Heart right ventricle (tissue), 16 donors: Measurements from ENCODE around the gene OR2V1. TPM values are rescaled to one million over a fixed set of nuclear protein-coding genes. Genes with fewer than 3 reads are reported as not detected.
"Not testable (repeated sequence)": the region's sequence is repeated elsewhere in the genome, so short reads cannot be mapped to it uniquely, and the experiment has no call there.

Source experiments
- ATAC-seq, 8 donors: fragments of 200-7000 bp; cut with Tn5 transposase; one replicate each; pipeline ENCODE4 v1.9.1; 2020; ENCODE audit warnings: mild to moderate bottlenecking in 8 of 8, moderate library complexity in 8 of 8, moderate number of reproducible peaks in 1 of 8
- DNase-seq, 2 donors: peaks; one replicate each; pipeline ENCODE4 v3.0.0-alpha.2; 2020
- H3K27ac ChIP-seq, 10 donors: fragments of 200-600 bp; sonication (generic) in 2 of 10; one replicate each; pipeline versions ENCODE4 v1.5.0 to v1.8.0; 2020 to 2022; ENCODE audit warnings: mild to moderate bottlenecking in 3 of 10
- H3K27me3 ChIP-seq, 7 donors: fragments of 200-600 bp; one replicate each; pipeline ENCODE4 v1.8.0; 2021 to 2022; ENCODE audit warnings: mild to moderate bottlenecking in 2 of 7
- H3K36me3 ChIP-seq, 9 donors: fragments of 200-600 bp; sonication (generic) in 1 of 9; one replicate each; pipeline versions ENCODE4 v1.5.0 to v1.8.0; 2020 to 2022; ENCODE audit warnings: mild to moderate bottlenecking in 2 of 9
- H3K4me1 ChIP-seq, 9 donors: fragments of 200-600 bp; sonication (generic) in 1 of 9; one replicate each; pipeline versions ENCODE4 v1.5.0 to v1.8.0; 2020 to 2022; ENCODE audit warnings: mild to moderate bottlenecking in 4 of 9
- H3K4me3 ChIP-seq, 10 donors: fragments of 200-600 bp; sonication (generic) in 2 of 10; one replicate each; pipeline versions ENCODE4 v1.5.0 to v1.8.0; 2020 to 2022; ENCODE audit warnings: mild to moderate bottlenecking in 7 of 10, moderate library complexity in 2 of 10
- H3K9me3 ChIP-seq, 11 donors: fragments of 200-600 bp in 10 of 11; sonication (generic) in 2 of 11; one replicate each; pipeline versions ENCODE4 v1.5.0 to v1.8.0; 2013 to 2022; ENCODE audit warnings: mild to moderate bottlenecking in 2 of 11, control low read depth in 1 of 11, moderate library complexity in 1 of 11
- WGBS, 2 donors: extraction: QIAGEN DNeasy Blood & Tissue Kit; methylation state at CpG; one replicate each; pipeline ENCODE4 v1.1.7; 2013; ENCODE audit warnings: inconsistent platforms in 1 of 2; 5-methylcytosine and 5-hydroxymethylcytosine counted together
- intact Hi-C, 10 donors: fragments of 100-400 bp; cut with DNase I; formaldehyde crosslinking; loops; one replicate each; pipeline versions ENCODE4 v1.11.1 to v1.14.2; 2022
- long read RNA-seq, 3 donors: library from polyadenylated mRNA; unstranded; transcript quantifications; one replicate each; pipeline ENCODE4 v2.0.0, GENCODE V29; 2020 to 2021
- polyA plus RNA-seq, 2 donors: library from polyadenylated mRNA; stranded (reverse); fragments of 200-250 nt; gene quantifications; one replicate each; pipeline ENCODE4 v1.2.3, GENCODE V29; 2013
- total RNA-seq, 10 donors: library from RNA; stranded (reverse); fragmentation: NEBNext Ultra II Directional in 3 of 10; extraction: Animal tissue kit (Norgen Biotek cat#: 25700) in 3 of 10; gene quantifications; one replicate each; pipeline versions ENCODE4 v1.2.1 to v1.2.4, GENCODE V29; 2021 to 2023
- TF ChIP-seq, protein P1 (sequence below), 9 donors: fragments of 200-600 bp; sonication (generic) in 2 of 9; IDR thresholded peaks; one replicate each; pipeline versions ENCODE4 v1.5.0 to v1.8.0; 2021 to 2022; ENCODE audit warnings: antibody characterized with exemption in 9 of 9, mild to moderate bottlenecking in 5 of 9, moderate library complexity in 1 of 9
- donor health status: Arrhythmogenic right ventricular cardiomyopathy.
- donor health status: ischemic (EF 13 %, LVEDD 7.1; RV severe dilation, severe dysfunction).
- donor health status: healthy with polysubstance abuse.
- donor health status: DM: no; HTN: yes; CAD: no.
- donor health status: DM: no; HTN: no; CAD: no.
- donor health status: ischemic (EF 25% LVEDD 6.9; RV normal size, moderate dysfunction).
- donor health status: ischemic (EF 25% LVEDD 5.7; RV mildly dilated, moderate dysfunction).
- donor health status: healthy.
- donor health status: DM: yes; HTN: yes; CAD: no.
- donor health status: Ischemic cardiomyopathy.
- donor health status: ischemic (EF 35%, LVEDD 5.7; RV mildly dilated, moderate dysfunction).
- donor health status: nonischemic (EF 11% LVEDD 7.7; RV severe dilation, severe dysfunction).
- donor health status: DM: yes; HTN: yes; CAD: no.
- donor health status: PGD.
- donor health status: ischemic (EF 29% LVEDD 5.4; RV normal size, mild dysfunction).
- donor health status: nonischemic (EF 23%, LVEDD 6.1; RV moderate dilation, normal function).

The OR2V1 gene, protein sequence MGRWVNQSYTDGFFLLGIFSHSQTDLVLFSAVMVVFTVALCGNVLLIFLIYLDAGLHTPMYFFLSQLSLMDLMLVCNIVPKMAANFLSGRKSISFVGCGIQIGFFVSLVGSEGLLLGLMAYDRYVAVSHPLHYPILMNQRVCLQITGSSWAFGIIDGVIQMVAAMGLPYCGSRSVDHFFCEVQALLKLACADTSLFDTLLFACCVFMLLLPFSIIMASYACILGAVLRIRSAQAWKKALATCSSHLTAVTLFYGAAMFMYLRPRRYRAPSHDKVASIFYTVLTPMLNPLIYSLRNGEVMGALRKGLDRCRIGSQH
- total RNA-seq (not detected), polyA plus RNA-seq (not detected)
- long read RNA-seq, donor 1 = 0 reads
- long read RNA-seq, donor 2 = 0 reads
- long read RNA-seq, donor 3 = 0 reads

DNA sequence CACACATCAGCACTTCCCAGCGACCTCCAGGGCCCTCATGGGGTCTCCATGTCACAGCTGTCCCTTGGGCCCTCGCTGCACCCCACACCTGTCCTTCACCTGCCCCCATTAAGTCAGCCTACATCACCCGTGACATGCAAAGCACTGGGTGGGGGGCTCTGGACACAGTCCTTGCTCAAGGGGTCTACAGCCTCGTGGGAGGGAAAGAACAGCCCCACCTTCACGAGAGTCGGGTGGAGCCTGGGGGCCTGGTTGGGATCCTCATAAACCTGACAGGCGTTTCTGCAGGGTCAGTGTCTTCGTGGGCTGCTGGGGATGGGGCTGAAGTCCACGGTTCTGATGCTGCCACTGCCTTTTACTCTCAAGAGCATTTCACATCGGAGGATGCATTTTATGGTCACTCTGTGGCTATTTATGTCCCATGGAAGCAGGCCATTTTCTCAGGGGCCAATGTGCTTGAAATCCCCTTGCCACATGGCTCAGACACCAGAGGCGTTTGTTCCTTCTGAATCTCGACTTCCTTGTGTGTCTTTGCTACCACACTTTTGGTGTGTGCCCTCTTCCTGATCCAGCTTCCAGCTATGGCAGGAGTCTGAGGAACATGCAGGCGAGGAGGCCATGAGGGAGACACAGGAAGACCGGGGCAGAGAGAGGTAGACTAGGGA is at the start of gene OR2V1:
Gene OR2V1, minus strand, starts transcription at position 338 of the 665 bp plus-strand sequence. CDS start 5,865 bp downstream, outside the sequence.
- Histone ChIP-seq H3K9me3 (peaks cover 0 to 6% (median 0%) of the 10 kb centered on the region in 11 donors), H3K4me3 (no peak within 1 kb of the TSS), H3K4me1 (peaks cover 0 to 8% (median 0%) of the 10 kb centered on the region in 9 donors), H3K27me3 (peaks cover 0 to 54% (median 30%) of the 10 kb centered on the region in 7 donors), H3K36me3 (no peaks in the 10 kb centered on the region), H3K27ac (no peak within 1 kb of the TSS)
- intact Hi-C loops = no loop called here
- TF ChIP-seq, protein P1, sequence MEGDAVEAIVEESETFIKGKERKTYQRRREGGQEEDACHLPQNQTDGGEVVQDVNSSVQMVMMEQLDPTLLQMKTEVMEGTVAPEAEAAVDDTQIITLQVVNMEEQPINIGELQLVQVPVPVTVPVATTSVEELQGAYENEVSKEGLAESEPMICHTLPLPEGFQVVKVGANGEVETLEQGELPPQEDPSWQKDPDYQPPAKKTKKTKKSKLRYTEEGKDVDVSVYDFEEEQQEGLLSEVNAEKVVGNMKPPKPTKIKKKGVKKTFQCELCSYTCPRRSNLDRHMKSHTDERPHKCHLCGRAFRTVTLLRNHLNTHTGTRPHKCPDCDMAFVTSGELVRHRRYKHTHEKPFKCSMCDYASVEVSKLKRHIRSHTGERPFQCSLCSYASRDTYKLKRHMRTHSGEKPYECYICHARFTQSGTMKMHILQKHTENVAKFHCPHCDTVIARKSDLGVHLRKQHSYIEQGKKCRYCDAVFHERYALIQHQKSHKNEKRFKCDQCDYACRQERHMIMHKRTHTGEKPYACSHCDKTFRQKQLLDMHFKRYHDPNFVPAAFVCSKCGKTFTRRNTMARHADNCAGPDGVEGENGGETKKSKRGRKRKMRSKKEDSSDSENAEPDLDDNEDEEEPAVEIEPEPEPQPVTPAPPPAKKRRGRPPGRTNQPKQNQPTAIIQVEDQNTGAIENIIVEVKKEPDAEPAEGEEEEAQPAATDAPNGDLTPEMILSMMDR (IDR thresholded peaks at IDR 0.05) = no peak
- ATAC-seq (peak in 1 of 8 donors; percentile 24), DNase-seq (no peak)
- WGBS, 2 donors = 82% methylated on average over 14 of the region's 14 CpGs

DNA sequence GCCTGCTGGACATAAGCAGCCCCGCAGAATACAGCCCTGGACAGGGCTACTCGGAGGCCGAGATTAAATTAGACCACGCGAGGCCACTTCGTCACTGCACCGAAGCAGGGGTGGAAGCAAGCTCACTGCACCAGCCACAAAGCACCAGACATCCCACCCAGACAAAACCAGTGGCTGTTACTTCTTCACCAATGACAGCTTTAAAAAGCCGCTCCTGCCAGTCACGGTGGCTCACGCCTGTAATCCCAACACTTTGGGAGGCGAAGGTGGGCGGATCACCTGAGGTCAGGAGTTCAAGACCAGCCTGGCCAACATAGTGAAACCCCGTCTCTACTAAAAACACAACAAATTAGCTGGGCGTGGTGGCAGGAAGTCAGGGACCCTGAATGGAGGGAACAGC is 46.6 kb upstream of the OR2V1 start:
- intact Hi-C loops, ATAC-seq, H3K4me3 ChIP-seq, H3K27ac ChIP-seq, DNase-seq, H3K9me3 ChIP-seq, H3K36me3 ChIP-seq: not testable (repeated sequence)
- H3K4me1 ChIP-seq = peaks cover 0 to 23% (median 10%) of the 10 kb centered on the region in 9 donors
- WGBS, 2 donors = 72 to 75% methylated on average over 14 of the region's 14 CpGs
- peaks cover 0 to 53% (median 39%) of the 10 kb centered on the region in 7 donors for H3K27me3 ChIP-seq

DNA sequence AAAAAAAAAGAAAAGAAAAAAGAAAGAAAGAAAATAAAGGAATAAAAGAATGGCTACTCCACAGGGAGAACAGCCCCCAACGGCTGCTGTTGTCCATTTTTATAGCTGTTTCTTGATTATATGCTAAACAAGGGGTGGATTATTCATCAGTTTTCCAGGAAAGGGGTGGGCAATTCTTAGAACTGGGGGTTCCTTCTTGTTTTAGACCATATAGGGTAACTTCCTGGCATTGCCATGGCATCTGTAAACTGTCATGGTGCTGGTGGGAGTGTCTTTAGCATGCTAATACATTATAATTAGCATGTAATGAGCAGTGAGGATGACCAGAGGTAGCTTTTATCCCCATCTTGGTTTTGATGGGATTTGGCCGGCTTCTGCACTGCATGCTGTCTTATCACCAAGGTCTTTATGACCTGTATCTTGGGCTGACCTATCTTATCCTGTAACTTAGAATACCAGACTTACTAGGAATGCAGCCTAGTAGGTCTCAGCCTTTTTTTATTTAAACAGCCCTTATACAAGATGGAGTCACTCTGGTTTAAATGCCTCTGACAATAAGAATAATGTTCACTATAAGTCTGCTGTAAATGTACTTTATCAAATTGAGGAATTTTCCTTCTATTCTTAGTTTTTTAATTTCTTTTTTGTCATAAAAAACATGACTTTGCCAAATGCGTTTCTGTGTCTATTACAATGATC is 45.4 kb upstream of the OR2V1 start:
- DNase-seq (no peak), ATAC-seq (no peak)
- TF ChIP-seq, protein P1 (IDR thresholded peaks at IDR 0.05) = no peak
- H3K36me3 ChIP-seq = no peaks in the 10 kb centered on the region
- peaks cover 0 to 65% (median 51%) of the 10 kb centered on the region in 7 donors for H3K27me3 ChIP-seq
- H3K4me1 ChIP-seq = peaks cover 0 to 18% (median 7%) of the 10 kb centered on the region in 9 donors
- H3K4me3 ChIP-seq = no peak overlapping the region
- no peaks in the 10 kb centered on the region for H3K9me3 ChIP-seq
- intact Hi-C loops = no loop called here
- H3K27ac ChIP-seq = no peak overlapping the region
- WGBS, 2 donors = 67 to 69% methylated on average over 3 of the region's 3 CpGs

DNA sequence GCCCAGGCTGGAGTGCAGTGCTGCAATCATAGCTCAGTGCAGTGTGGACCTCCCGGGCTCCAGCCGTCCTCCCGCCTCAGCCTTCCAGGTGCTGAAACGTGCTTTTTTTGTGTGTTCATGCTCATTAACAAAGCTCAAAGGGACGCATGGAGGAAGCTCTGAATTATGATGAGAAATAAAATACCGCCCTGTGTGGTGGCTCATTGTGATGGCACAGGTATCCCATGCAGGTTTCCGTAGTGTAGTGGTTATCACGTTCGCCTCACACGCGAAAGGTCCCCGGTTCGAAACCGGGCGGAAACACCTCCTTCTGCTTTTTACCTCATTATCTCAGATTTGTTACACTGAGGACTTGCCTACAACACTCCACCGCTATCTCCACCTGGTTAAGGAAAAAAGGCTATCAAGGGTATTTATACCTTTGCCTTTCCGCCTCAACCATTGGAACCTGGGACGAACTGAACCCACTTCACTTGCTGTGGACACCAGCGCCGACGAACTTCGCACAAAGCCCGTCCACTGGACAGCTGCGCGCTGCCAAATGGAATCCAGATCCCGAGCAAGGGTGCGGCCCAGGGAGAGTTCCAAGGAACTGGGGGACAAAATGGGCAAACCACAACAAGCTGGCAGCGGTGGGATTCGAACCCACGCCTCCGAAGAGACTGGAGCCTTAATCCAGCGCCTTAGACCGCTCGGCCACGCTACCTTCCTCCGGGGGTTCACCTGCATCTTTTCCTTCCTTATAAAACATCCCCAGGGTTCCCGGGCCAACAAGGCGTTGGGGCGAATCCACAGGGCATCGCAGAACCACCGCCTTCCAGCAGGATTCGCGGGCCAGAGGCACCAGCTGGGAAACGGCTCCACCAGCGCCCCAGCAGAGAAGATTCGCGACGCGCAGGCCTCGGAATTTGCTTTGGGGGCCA is 42.7 kb upstream of the OR2V1 start:
- H3K27me3 ChIP-seq = peaks cover 8 to 92% (median 75%) of the 10 kb centered on the region in 7 donors

More for the DNA sequence above, 42.7 kb upstream of the OR2V1 start:
- TF ChIP-seq, protein P1 (IDR thresholded peaks at IDR 0.05) = no peak
- DNase-seq (no peak), ATAC-seq (peak in 5 of 8 donors; percentile 16 to 48 (median 42))
- Histone ChIP-seq H3K4me3 (peak overlapping the region in 5 of 10 donors; percentile 9 to 33 (median 15)), H3K9me3 (no peaks in the 10 kb centered on the region), H3K27ac (peak overlapping the region in 8 of 10 donors; percentile 16 to 78 (median 68)), H3K4me1 (peaks cover 0 to 28% (median 15%) of the 10 kb centered on the region in 9 donors), H3K36me3 (no peaks in the 10 kb centered on the region)
- 3 to 10% methylated on average over 50 of the region's 50 CpGs for WGBS, 2 donors
- intact Hi-C loops = no loop called here
